ENCODE results near the gene CLDN20.

DNA sequence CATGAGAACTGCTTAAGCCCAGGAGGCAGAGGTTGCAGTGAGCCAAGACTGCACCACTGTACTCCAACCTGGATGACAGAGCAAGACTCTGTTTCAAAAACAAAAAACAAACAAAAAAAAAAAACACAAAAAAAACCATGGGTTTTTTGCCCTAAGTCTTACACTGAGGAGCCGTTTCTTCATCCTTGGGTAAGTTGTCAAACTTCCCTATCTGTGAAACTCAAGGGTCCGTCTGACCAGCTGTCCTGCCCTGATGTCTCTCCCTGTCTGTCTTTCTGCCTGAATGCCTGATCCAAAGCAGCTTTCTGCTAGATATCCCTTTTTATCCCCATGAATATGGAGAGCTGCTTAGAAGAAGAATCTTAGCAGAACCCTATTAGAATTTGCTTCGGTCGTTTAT, 41.3 kb upstream of the CLDN20 start:
- TF ChIP-seq BHLHE40 (IDR thresholded peaks at IDR 0.05; ENCODE audit: borderline replicate concordance) (no peak), L3MBTL2 (conservative IDR thresholded peaks at IDR 0.05) (no peak), FOXA1 (IDR thresholded peaks at IDR 0.05) (no peak), FOXM1 (IDR thresholded peaks at IDR 0.05; ENCODE audit: borderline replicate concordance) (no peak), ZNF384 (IDR thresholded peaks at IDR 0.05) (no peak), FOXK2 (IDR thresholded peaks at IDR 0.05) (no peak), SUZ12 (IDR thresholded peaks at IDR 0.05) (no peak), SP1 (IDR thresholded peaks at IDR 0.05) (no peak), HDGF (IDR thresholded peaks at IDR 0.05; ENCODE audit: borderline replicate concordance) (no peak), CTBP1 (IDR thresholded peaks at IDR 0.05; ENCODE audit: borderline replicate concordance) (no peak), ELF4 (IDR thresholded peaks at IDR 0.05) (no peak), LEF1 (IDR thresholded peaks at IDR 0.05; ENCODE audit: borderline replicate concordance) (no peak), ARNT (IDR thresholded peaks at IDR 0.05) (no peak)

Measured in HEK293T (cell line).